MM.1S (cell line): ENCODE data around the gene ZBTB7B.

Experiments used
- EZH2 ChIP-seq: fragments of 300-600 bp; sonication (generic); optimal IDR thresholded peaks from 2 replicates; pipeline ENCODE3; 2017; ENCODE audit warnings: low read depth, mild to moderate bottlenecking, antibody characterized with exemption, low read length, mixed read lengths
- TF ChIP-seq, protein P1 (sequence below): fragments of 300-600 bp; sonication (generic); IDR thresholded peaks from 2 replicates; pipeline ENCODE4 v1.5.1; 2016; ENCODE audit warnings: antibody characterized with exemption, low read length, mixed read lengths

DNA sequence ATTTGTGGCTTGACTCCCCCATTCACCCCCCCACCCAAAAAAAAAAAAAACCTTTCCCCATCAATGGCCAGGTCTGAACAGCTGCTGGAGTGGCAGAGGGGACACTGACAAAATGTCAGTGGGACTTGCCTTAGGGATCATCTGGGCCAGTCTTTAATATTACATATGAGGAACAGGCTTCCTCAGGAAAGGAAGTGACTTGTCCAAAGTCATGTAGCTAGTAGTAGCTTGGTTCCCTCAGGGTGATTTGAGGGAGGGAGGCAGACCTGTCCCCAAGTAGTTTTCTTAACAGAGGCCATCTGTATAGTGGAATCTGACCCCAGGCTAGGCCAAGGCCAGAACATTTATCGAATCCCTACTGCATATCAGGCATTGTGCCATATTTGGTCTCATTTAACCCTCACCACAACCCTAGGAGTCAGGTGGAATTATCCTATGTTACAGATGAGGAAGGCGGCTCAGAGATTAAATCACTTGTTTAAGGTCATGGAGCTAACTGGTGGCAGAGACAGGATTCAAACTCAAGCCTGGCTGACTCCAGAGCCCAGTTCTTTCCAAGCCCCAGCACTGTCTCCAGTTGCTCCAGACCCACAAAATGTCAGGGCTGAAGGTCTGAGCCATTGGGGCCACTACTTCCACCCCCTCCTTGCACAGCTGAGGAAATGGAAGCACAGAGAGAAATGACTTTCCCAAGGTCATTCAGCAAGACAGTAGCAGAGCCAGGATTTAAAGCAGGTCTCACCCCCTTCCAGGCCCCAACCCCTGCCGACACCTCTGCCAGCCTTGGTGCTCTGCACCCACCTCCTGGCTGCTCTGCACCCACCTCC is 10.4 kb downstream of the ZBTB7B start:
- TF ChIP-seq, protein P1, sequence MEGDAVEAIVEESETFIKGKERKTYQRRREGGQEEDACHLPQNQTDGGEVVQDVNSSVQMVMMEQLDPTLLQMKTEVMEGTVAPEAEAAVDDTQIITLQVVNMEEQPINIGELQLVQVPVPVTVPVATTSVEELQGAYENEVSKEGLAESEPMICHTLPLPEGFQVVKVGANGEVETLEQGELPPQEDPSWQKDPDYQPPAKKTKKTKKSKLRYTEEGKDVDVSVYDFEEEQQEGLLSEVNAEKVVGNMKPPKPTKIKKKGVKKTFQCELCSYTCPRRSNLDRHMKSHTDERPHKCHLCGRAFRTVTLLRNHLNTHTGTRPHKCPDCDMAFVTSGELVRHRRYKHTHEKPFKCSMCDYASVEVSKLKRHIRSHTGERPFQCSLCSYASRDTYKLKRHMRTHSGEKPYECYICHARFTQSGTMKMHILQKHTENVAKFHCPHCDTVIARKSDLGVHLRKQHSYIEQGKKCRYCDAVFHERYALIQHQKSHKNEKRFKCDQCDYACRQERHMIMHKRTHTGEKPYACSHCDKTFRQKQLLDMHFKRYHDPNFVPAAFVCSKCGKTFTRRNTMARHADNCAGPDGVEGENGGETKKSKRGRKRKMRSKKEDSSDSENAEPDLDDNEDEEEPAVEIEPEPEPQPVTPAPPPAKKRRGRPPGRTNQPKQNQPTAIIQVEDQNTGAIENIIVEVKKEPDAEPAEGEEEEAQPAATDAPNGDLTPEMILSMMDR, result no peak
- TF ChIP-seq EZH2, result no peak
